Esophagus squamous epithelium (tissue), 5 donors: ENCODE data around the gene CYP1A2. TPM values are rescaled to one million over a fixed set of nuclear protein-coding genes. Genes with fewer than 3 reads are reported as not detected.
"Not testable (repeated sequence)": the region's sequence is repeated elsewhere in the genome, so short reads cannot be mapped to it uniquely, and the experiment has no call there.

Experiments used
- DNase-seq: peaks from one replicate; lab custom pipeline; 2025; lab: John Stamatoyannopoulos, UW
- H3K27ac ChIP-seq, 4 donors: fragments of 200-600 bp; sonication (generic); one replicate each; pipeline ENCODE4 v1.5.1; 2016 to 2019; ENCODE audit warnings: mild to moderate bottlenecking in 1 of 4
- H3K27me3 ChIP-seq, 4 donors: fragments of 200-600 bp; sonication (generic); 1 replicate in 3 of 4; 2 replicates in 1 of 4; pipeline versions ENCODE4 v1.5.1 to v1.6.0; 2017 to 2021; ENCODE audit warnings: antibody characterized with exemption in 1 of 4
- H3K36me3 ChIP-seq, 3 donors: fragments of 200-600 bp; sonication (generic); one replicate each; pipeline ENCODE4 v1.5.1; 2016 to 2019
- H3K4me1 ChIP-seq, 3 donors: fragments of 200-600 bp; sonication (generic); one replicate each; pipeline ENCODE4 v1.5.1; 2017 to 2019
- H3K4me3 ChIP-seq, 4 donors: fragments of 200-600 bp; sonication (generic); 1 replicate in 3 of 4; 2 replicates in 1 of 4; pipeline ENCODE4 v1.5.1; 2016 to 2019; ENCODE audit warnings: mild to moderate bottlenecking in 2 of 4, moderate library complexity in 1 of 4
- H3K9me3 ChIP-seq, 3 donors: fragments of 200-600 bp; sonication (generic); one replicate each; pipeline ENCODE4 v1.5.1; 2016 to 2019
- CTCF ChIP-seq, 6 experiments: fragments of 450-650 bp in 4 of 6; fragments of 200-600 bp in 2 of 6; sonication (generic) in 2 of 6; IDR thresholded peaks; one replicate each; pipeline ENCODE4 v1.5.1; 2016 to 2019; ENCODE audit warnings: antibody characterized with exemption in 6 of 6, mild to moderate bottlenecking in 4 of 6, moderate library complexity in 4 of 6
- POLR2A ChIP-seq, 4 donors: fragments of 450-650 bp; IDR thresholded peaks; one replicate each; pipeline ENCODE4 v1.6.1; 2017; ENCODE audit warnings: antibody characterized with exemption in 4 of 4, mild to moderate bottlenecking in 4 of 4, moderate library complexity in 3 of 4
- WGBS, 2 donors: methylation state at CpG; one replicate each; pipeline ENCODE4 v1.1.5; 2018; 5-methylcytosine and 5-hydroxymethylcytosine counted together
- intact Hi-C: fragments of 100-400 bp; cut with DNase I; formaldehyde crosslinking; loops from one replicate; pipeline ENCODE4 v1.15.0; 2022
- total RNA-seq, 4 donors: library from RNA; depleted of rRNA; stranded (reverse); fragments of >200 nt; gene quantifications; one replicate each; pipeline ENCODE4 v1.1.0, GENCODE V29; 2016
- donor health status: DM: yes; HTN: yes; CAD: no.

Gene CYP1A2
- total RNA-seq, 4 donors from 2014 or later = not detected

- H3K4me1 ChIP-seq = peaks cover 8 to 19% (median 9%) of the 10 kb centered on the region in 3 donors
- TF ChIP-seq CTCF (IDR thresholded peaks at IDR 0.05) (no peak), POLR2A (IDR thresholded peaks at IDR 0.05) (no peak)
Observed at GRCh38 chr15:74730619-74731316, 17.9 kb upstream of the CYP1A2 start.

DNA sequence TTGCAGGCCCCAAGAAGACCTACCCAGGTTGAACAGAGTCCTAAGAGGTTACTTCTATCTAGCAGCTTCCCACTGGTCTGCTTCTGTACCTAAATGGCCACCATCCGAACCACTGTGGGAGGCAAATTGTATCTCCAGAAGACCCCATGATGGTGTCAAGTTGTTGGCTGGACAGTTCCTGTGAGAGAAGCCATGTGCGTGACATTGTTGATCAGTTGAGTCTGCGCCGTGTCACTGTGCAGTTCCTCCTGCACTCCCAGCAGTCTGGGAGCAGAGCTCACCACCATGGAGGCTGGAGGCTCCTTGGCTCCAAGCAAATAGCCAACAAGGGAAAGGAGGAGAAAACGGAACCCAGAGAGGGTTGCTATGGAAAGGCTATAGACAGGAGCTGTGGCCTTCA is 15.8 kb upstream of the CYP1A2 start:
- no peaks in the 10 kb centered on the region for H3K9me3 ChIP-seq
- H3K27me3 ChIP-seq = peaks cover 0 to 82% (median 0%) of the 10 kb centered on the region in 4 donors
- H3K4me1 ChIP-seq = peaks cover 0 to 2% (median 0%) of the 10 kb centered on the region in 3 donors
- no peak overlapping the region for H3K4me3 ChIP-seq
- no peak overlapping the region for H3K27ac ChIP-seq
- no peak for DNase-seq
- TF ChIP-seq POLR2A (IDR thresholded peaks at IDR 0.05) (no peak), CTCF (IDR thresholded peaks at IDR 0.05) (no peak)
- WGBS, 2 donors = 86 to 100% methylated on average over 2 to 4 of the region's 5 CpGs
- intact Hi-C loops = no loop called here
- H3K36me3 ChIP-seq = no peaks in the 10 kb centered on the region

More at GRCh38 chr15:74730619-74731316, 17.9 kb upstream of the CYP1A2 start:
- WGBS, 2 donors = 69 to 85% methylated on average over 6 of the region's 7 CpGs
- no peak for DNase-seq
- Histone ChIP-seq H3K27me3 (peaks cover 0 to 93% (median 0%) of the 10 kb centered on the region in 4 donors), H3K9me3 (no peaks in the 10 kb centered on the region), H3K27ac (no peak overlapping the region), H3K36me3 (no peaks in the 10 kb centered on the region), H3K4me3 (no peak overlapping the region)
- intact Hi-C loops = no loop called here

GRCh38 chr15:74733269-74733668 is 15.4 kb upstream of the CYP1A2 start:
- DNase-seq = no peak
- no peak for TF ChIP-seq CTCF (IDR thresholded peaks at IDR 0.05)
- no peak for TF ChIP-seq POLR2A (IDR thresholded peaks at IDR 0.05)
- intact Hi-C loops = no loop called here
- Histone ChIP-seq H3K36me3 (no peaks in the 10 kb centered on the region), H3K4me1 (no peaks in the 10 kb centered on the region), H3K9me3 (no peaks in the 10 kb centered on the region), H3K4me3 (no peak overlapping the region), H3K27ac (no peak overlapping the region), H3K27me3 (peaks cover 0 to 80% (median 0%) of the 10 kb centered on the region in 4 donors)
- 89 to 94% methylated on average over 3 of the region's 3 CpGs for WGBS, 2 donors

GRCh38 chr15:74735305-74735704 is 13.3 kb upstream of the CYP1A2 start:
- no peak overlapping the region for H3K27ac ChIP-seq
- TF ChIP-seq CTCF (IDR thresholded peaks at IDR 0.05) (no peak), POLR2A (IDR thresholded peaks at IDR 0.05) (no peak)
- intact Hi-C loops = no loop called here
- no peaks in the 10 kb centered on the region for H3K36me3 ChIP-seq
- no peak for DNase-seq
- H3K9me3 ChIP-seq = no peaks in the 10 kb centered on the region
- H3K27me3 ChIP-seq = peaks cover 0 to 67% (median 0%) of the 10 kb centered on the region in 4 donors
- H3K4me1 ChIP-seq = no peaks in the 10 kb centered on the region
- H3K4me3 ChIP-seq = no peak overlapping the region
- WGBS, 2 donors = 58 to 73% methylated on average over 3 of the region's 3 CpGs

DNA sequence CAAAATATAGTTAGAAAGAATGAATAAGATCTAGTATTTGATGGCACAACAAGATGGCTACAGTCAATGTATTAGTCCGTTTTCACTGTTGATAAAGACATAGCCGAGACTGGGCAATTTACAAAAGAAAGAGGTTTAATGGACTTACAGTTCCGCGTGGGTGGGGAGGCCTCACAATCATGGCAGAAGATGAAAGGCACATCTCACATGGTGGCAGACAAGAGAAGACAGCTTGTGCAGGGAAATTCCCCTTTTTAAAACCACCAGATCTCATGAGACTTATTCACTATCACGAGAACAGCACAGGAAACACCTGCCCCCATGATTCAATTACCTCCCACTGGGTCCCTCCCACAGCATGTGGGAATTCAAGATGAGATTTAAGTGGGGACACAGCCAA is 10.4 kb upstream of the CYP1A2 start:
- WGBS, 2 donors = 28 to 46% methylated on average over 5 of the region's 5 CpGs
- peaks cover 0 to 61% (median 0%) of the 10 kb centered on the region in 4 donors for H3K27me3 ChIP-seq
- H3K9me3 ChIP-seq, H3K36me3 ChIP-seq, intact Hi-C loops, H3K27ac ChIP-seq, H3K4me3 ChIP-seq, H3K4me1 ChIP-seq, DNase-seq: not testable (repeated sequence)
